SU-DHL-6 (cell line): ENCODE measurements around the gene ADGRF5.

Source experiments
- CTCF ChIP-seq: fragments of 200-600 bp; sonication (generic); IDR thresholded peaks from one replicate; pipeline ENCODE4 v1.5.1; 2017; ENCODE audit warnings: antibody characterized with exemption, mild to moderate bottlenecking, low read length, moderate library complexity; ENCODE audit not compliant: insufficient read depth, poor library complexity, severe bottlenecking
- EZH2phosphoT487 ChIP-seq: fragments of 200-600 bp; sonication (generic), shearing (Covaris generic); conservative IDR thresholded peaks from 2 replicates; pipeline ENCODE4 v1.6.1; 2018; ENCODE audit warnings: mild to moderate bottlenecking, antibody characterized with exemption, low read length, moderate library complexity, mixed read lengths

GRCh38 chr6:46898006-46898405 lies 23.7 kb downstream of the ADGRF5 start:
- TF ChIP-seq CTCF (no peak), EZH2phosphoT487 (no peak)
